OCI-LY1 (cell line): Measurements from ENCODE around the gene HERPUD1.

Source experiments
- H2AFZ ChIP-seq: fragments of 200-600 bp; sonication (generic), shearing (Covaris generic); 2 replicates; pipeline ENCODE4 v1.6.0; 2014; ENCODE audit warnings: antibody characterized with exemption, mild to moderate bottlenecking, low read length
- H3F3A ChIP-seq: fragments of 200-600 bp; sonication (generic), shearing (Covaris generic); 2 replicates; pipeline ENCODE4 v1.6.0; 2014; ENCODE audit warnings: mild to moderate bottlenecking, antibody characterized with exemption, low read length, moderate library complexity; ENCODE audit not compliant: insufficient read depth
- H3K27ac ChIP-seq: fragments of 200-600 bp; sonication (generic); 2 replicates; pipeline ENCODE4 v1.5.1; 2014; ENCODE audit warnings: low read length, mixed run types, mild to moderate bottlenecking, low read depth; ENCODE audit not compliant: poor library complexity, severe bottlenecking
- H3K27me3 ChIP-seq: fragments of 200-600 bp; sonication (generic); 2 replicates; pipeline ENCODE4 v1.6.0; 2014; ENCODE audit warnings: antibody characterized with exemption, mild to moderate bottlenecking, low read length, moderate library complexity; ENCODE audit not compliant: insufficient read depth
- H3K36me3 ChIP-seq: fragments of 200-600 bp; sonication (generic); 2 replicates; pipeline ENCODE4 v1.6.1; 2014; ENCODE audit warnings: mild to moderate bottlenecking, antibody characterized with exemption, low read length, moderate library complexity, mixed read lengths; ENCODE audit not compliant: insufficient read depth
- H3K4me1 ChIP-seq: fragments of 200-600 bp; sonication (generic); 2 replicates; pipeline ENCODE4 v1.5.1; 2014; ENCODE audit warnings: mild to moderate bottlenecking, low read length, moderate library complexity; ENCODE audit not compliant: insufficient read depth, severe bottlenecking
- H3K4me2 ChIP-seq: fragments of 200-600 bp; sonication (generic), shearing (Covaris generic); 2 replicates; pipeline ENCODE4 v1.6.1; 2014; ENCODE audit warnings: low read length
- H3K4me3 ChIP-seq: fragments of 200-600 bp; sonication (generic); 2 replicates; pipeline ENCODE4 v1.5.1; 2014; ENCODE audit warnings: low read length, low read depth, mild to moderate bottlenecking, mixed read lengths; ENCODE audit not compliant: poor library complexity, severe bottlenecking
- H3K79me2 ChIP-seq: fragments of 200-600 bp; shearing (Covaris generic); 2 replicates; pipeline ENCODE4 v1.6.1; 2016; ENCODE audit warnings: mixed run types, low read length, mixed read lengths; ENCODE audit not compliant: insufficient read depth
- H3K9ac ChIP-seq: fragments of 200-600 bp; sonication (generic), shearing (Covaris generic); 2 replicates; pipeline ENCODE4 v1.6.1; 2014; ENCODE audit warnings: mild to moderate bottlenecking, low read length, mixed read lengths
- H3K9me2 ChIP-seq: fragments of 200-600 bp; sonication (generic), shearing (Covaris generic); 2 replicates; pipeline ENCODE4 v1.6.1; 2014; ENCODE audit warnings: low read depth, mild to moderate bottlenecking, low read length, mixed read lengths
- H3K9me3 ChIP-seq: fragments of 200-600 bp; shearing (Covaris generic); 2 replicates; pipeline ENCODE4 v1.6.1; 2014; ENCODE audit warnings: low read length, mixed read lengths
- H4K20me1 ChIP-seq: fragments of 200-600 bp; sonication (generic), shearing (Covaris generic); 2 replicates; pipeline ENCODE4 v1.6.0; 2016; ENCODE audit warnings: mild to moderate bottlenecking, low read length; ENCODE audit not compliant: insufficient read depth
- EZH2 ChIP-seq: fragments of 200-600 bp; sonication (generic), shearing (Covaris generic); IDR thresholded peaks from 2 replicates; pipeline ENCODE4 v1.8.0; 2017; ENCODE audit warnings: borderline replicate concordance, mixed run types, mild to moderate bottlenecking, antibody characterized with exemption, low read length, moderate library complexity, mixed read lengths
- TF ChIP-seq, protein P1 (sequence below): fragments of 200-600 bp; sonication (generic), shearing (Covaris generic); IDR thresholded peaks from 2 replicates; pipeline ENCODE4 v1.5.1; 2017; ENCODE audit warnings: mild to moderate bottlenecking, antibody characterized with exemption, low read length, moderate library complexity, mixed read lengths

HERPUD1 gene

DNA sequence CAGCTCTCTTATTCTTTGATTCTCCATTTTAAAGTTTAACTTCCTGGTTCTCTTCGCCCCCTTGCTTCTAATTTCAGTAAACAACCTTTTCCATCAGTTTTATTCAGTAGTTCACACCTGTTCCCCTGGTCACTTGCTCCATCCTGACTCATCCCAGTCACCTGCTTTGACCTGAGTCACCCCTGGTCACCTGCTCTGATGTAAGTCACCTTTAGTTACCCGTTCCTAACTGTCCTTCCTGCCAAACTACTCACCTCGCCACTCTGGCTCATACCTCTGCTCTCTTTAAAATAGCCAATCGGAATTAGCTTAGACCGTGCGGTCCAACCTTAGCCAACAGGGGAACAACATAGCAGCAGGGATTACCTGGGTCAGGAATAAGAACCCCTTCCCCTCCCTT is 52.7 kb downstream of the HERPUD1 start:
- Histone ChIP-seq H3F3A (no peaks in the 10 kb centered on the region), H3K36me3 (no peaks in the 10 kb centered on the region), H3K4me1 (peaks cover 6% of the 10 kb centered on the region), H3K79me2 (no peaks in the 10 kb centered on the region), H2AFZ (no peak overlapping the region), H3K27me3 (peaks cover 7% of the 10 kb centered on the region; the same call in 1 of the 2 replicates), H4K20me1 (no peaks in the 10 kb centered on the region), H3K4me2 (no peak overlapping the region), H3K4me3 (no peak overlapping the region), H3K9ac (no peak overlapping the region), H3K27ac (no peak overlapping the region), H3K9me2 (no peaks in the 10 kb centered on the region), H3K9me3 (no peaks in the 10 kb centered on the region)
- TF ChIP-seq, protein P1, sequence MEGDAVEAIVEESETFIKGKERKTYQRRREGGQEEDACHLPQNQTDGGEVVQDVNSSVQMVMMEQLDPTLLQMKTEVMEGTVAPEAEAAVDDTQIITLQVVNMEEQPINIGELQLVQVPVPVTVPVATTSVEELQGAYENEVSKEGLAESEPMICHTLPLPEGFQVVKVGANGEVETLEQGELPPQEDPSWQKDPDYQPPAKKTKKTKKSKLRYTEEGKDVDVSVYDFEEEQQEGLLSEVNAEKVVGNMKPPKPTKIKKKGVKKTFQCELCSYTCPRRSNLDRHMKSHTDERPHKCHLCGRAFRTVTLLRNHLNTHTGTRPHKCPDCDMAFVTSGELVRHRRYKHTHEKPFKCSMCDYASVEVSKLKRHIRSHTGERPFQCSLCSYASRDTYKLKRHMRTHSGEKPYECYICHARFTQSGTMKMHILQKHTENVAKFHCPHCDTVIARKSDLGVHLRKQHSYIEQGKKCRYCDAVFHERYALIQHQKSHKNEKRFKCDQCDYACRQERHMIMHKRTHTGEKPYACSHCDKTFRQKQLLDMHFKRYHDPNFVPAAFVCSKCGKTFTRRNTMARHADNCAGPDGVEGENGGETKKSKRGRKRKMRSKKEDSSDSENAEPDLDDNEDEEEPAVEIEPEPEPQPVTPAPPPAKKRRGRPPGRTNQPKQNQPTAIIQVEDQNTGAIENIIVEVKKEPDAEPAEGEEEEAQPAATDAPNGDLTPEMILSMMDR = no peak
- no peak for TF ChIP-seq EZH2

DNA sequence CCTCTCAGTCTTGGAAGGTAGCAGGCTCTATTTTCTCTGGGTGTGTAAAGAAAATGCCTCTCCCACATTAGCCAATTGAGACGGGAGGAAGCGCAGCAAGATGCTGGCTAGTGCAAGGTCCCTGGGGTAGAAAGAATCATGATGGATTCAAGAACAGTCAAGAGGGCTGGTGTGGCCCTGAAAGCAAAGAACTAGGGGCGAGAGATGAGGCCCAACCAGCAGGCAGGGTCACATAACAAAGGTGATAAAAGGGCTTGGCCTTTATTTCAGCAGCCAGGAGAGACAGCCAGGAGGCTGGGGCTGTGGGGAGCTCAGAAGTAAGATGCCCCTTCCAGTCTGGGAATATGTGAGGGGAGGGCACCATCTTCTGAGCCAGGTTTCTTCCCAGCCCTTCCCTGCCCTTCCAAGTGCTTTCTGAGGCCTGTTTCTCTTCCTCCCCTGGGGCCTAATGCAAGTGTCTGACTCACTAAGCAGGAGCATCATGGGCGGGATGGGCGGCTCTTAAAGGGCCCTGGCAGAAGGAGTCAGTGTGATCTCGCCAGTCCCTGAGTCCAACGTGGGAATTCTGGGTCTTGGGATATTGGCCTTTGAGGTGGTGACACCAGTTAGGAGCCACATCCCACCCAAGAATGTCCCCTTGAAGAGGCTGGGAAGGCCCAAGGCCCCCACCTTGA is 53.5 kb downstream of the HERPUD1 start:
- no peaks in the 10 kb centered on the region for H3F3A ChIP-seq
- H3K9me2 ChIP-seq = no peaks in the 10 kb centered on the region
- no peak overlapping the region for H3K4me2 ChIP-seq
- no peaks in the 10 kb centered on the region for H4K20me1 ChIP-seq
- H3K27me3 ChIP-seq = peaks cover 7% of the 10 kb centered on the region; the same call in 1 of the 2 replicates
- H3K4me3 ChIP-seq = no peak overlapping the region
- no peak overlapping the region for H3K9ac ChIP-seq
- H2AFZ ChIP-seq = no peak overlapping the region
- peaks cover 14% of the 10 kb centered on the region for H3K4me1 ChIP-seq
- H3K9me3 ChIP-seq = no peaks in the 10 kb centered on the region
- H3K79me2 ChIP-seq = no peaks in the 10 kb centered on the region
- TF ChIP-seq EZH2 = no peak
- TF ChIP-seq, protein P1 = no peak
- H3K36me3 ChIP-seq = no peaks in the 10 kb centered on the region
- no peak overlapping the region for H3K27ac ChIP-seq

DNA sequence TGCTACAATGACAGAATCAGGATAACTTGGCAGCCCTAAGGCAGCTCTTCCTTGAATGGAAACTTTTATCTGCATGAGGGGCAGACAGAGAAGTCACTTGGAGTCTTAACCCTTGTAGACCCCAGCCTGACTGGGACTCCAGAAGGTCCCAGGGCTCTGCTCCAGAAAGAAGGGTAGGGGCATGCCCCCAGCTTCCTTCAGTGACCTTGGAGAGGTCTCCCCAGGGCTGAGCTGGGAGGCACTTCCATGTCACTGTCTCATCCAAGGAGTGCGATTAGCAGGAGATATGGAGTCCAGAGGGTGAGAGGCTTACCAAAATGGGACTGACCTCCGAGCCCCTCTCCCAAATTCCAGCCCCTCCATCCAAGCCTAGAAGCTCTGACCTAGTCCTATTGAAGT is 54.0 kb downstream of the HERPUD1 start:
- no peak overlapping the region for H3K27ac ChIP-seq
- TF ChIP-seq, protein P1 = no peak
- no peak for TF ChIP-seq EZH2
- H2AFZ ChIP-seq = no peak overlapping the region
- no peak overlapping the region for H3K4me3 ChIP-seq
- peaks cover 15% of the 10 kb centered on the region for H3K4me1 ChIP-seq
- no peaks in the 10 kb centered on the region for H3F3A ChIP-seq
- H3K9me2 ChIP-seq = no peaks in the 10 kb centered on the region
- no peaks in the 10 kb centered on the region for H3K36me3 ChIP-seq
- no peaks in the 10 kb centered on the region for H3K9me3 ChIP-seq
- H4K20me1 ChIP-seq = no peaks in the 10 kb centered on the region
- no peak overlapping the region for H3K4me2 ChIP-seq
- no peaks in the 10 kb centered on the region for H3K79me2 ChIP-seq
- H3K9ac ChIP-seq = no peak overlapping the region
- H3K27me3 ChIP-seq = peaks cover 11% of the 10 kb centered on the region; the same call in 1 of the 2 replicates
